GM20431 (cell line): Measurements from ENCODE around the gene WNT7B.

ENCODE experiments used
- in situ Hi-C: fragments of 300-500 bp; cut with MseI, MboI; formaldehyde crosslinking; loops from one replicate; pipeline ENCODE4 v1.15.0; 2020; ENCODE audit warnings: low sequenced_read_pairs; ENCODE audit not compliant: unreplicated experiment

WNT7B gene

GRCh38 chr22:46009730-46010129, 32.8 kb upstream of the WNT7B start:
- in situ Hi-C loops = loop anchor here (10.0 to 25.0 kb wide), 2 partner anchors 105 to 303 kb away; no protein-coding TSS in a partner anchor

GRCh38 chr22:46008836-46009596, 32.1 kb upstream of the WNT7B start:
- in situ Hi-C loops = loop anchor here (10.0 to 25.0 kb wide), 2 partner anchors 106 to 303 kb away; no protein-coding TSS in a partner anchor

- in situ Hi-C loops = loop anchor here (10.0 to 25.0 kb wide), 2 partner anchors 107 to 304 kb away; no protein-coding TSS in a partner anchor
Measured at GRCh38 chr22:46008291-46008690, 31.3 kb upstream of the WNT7B start.

- in situ Hi-C loops = loop anchor here (10.0 to 25.0 kb wide), 2 partner anchors 107 to 304 kb away; no protein-coding TSS in a partner anchor
Measured at GRCh38 chr22:46007848-46008261, 30.9 kb upstream of the WNT7B start.

GRCh38 chr22:46007003-46007847, 30.3 kb upstream of the WNT7B start:
- in situ Hi-C loops = loop anchor here (10.0 to 25.0 kb wide), 2 partner anchors 108 to 305 kb away; no protein-coding TSS in a partner anchor

GRCh38 chr22:46006379-46007002, 29.5 kb upstream of the WNT7B start:
- in situ Hi-C loops = loop anchor here (10.0 to 25.0 kb wide), 2 partner anchors 108 to 306 kb away; no protein-coding TSS in a partner anchor

GRCh38 chr22:46005116-46005705, 28.2 kb upstream of the WNT7B start:
- in situ Hi-C loops = loop anchor here (10.0 to 25.0 kb wide), 2 partner anchors 110 to 307 kb away; no protein-coding TSS in a partner anchor

GRCh38 chr22:46004105-46004866, 27.3 kb upstream of the WNT7B start:
- in situ Hi-C loops = loop anchor here (10.0 to 25.0 kb wide), 2 partner anchors 111 to 308 kb away; no protein-coding TSS in a partner anchor

- in situ Hi-C loops = loop anchor here (10.0 to 25.0 kb wide), 2 partner anchors 111 to 309 kb away; no protein-coding TSS in a partner anchor
Measured at GRCh38 chr22:46003271-46004091, 26.5 kb upstream of the WNT7B start.

GRCh38 chr22:46002757-46003270, 25.9 kb upstream of the WNT7B start:
- in situ Hi-C loops = loop anchor here (10.0 to 25.0 kb wide), 2 partner anchors 112 to 309 kb away; no protein-coding TSS in a partner anchor

GRCh38 chr22:46001426-46002106, 24.6 kb upstream of the WNT7B start:
- in situ Hi-C loops = loop anchor here (10.0 to 25.0 kb wide), 2 partner anchors 113 to 311 kb away; no protein-coding TSS in a partner anchor

GRCh38 chr22:46001046-46001425, 24.1 kb upstream of the WNT7B start:
- in situ Hi-C loops = loop anchor here (10.0 to 25.0 kb wide), 2 partner anchors 114 to 311 kb away; no protein-coding TSS in a partner anchor

GRCh38 chr22:46000081-46001027, 23.4 kb upstream of the WNT7B start:
- in situ Hi-C loops = loop anchor here (10.0 to 25.0 kb wide), 2 partner anchors 114 to 312 kb away; no protein-coding TSS in a partner anchor

- in situ Hi-C loops = no loop called here
Measured at GRCh38 chr22:45999379-45999971, 22.5 kb upstream of the WNT7B start.

- in situ Hi-C loops = no loop called here
Measured at GRCh38 chr22:45998638-45999378, 21.8 kb upstream of the WNT7B start.
